ENCODE data around the gene RBMY1J. TPM values are rescaled to one million over a fixed set of nuclear protein-coding genes. Genes with fewer than 3 reads are reported as not detected.
"Not testable (repeated sequence)": the region's sequence is repeated elsewhere in the genome, so short reads cannot be mapped to it uniquely, and the experiment has no call there.

The RBMY1J gene
- total RNA-seq (2013): not detected
- polyA plus RNA-seq (not detected), polyA minus RNA-seq (not detected in 2 replicates), total RNA-seq (0 reads per million in 11 experiments)

DNA sequence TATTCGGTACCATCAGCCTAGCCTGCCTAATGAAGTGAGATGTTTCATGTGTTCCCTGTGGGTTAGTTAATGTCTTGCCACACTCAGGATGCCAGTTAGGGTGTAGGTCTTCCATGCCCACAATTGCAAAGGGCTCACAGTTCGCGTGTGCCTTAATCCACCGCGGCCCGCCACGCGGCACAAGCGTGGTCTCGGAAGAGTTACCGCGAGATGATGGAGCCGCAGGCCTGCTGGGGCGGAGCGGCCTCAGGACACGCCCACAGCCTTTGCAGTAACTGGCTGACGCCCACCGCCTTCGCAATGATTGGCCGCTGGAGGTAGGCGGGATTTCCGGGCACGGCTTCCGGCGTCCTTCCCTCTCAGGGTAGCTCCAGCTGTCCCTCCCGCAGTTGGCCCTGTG, at the start of gene RBMY1J:
Gene RBMY1J (plus strand): TSS at position 301 of the 400 bp plus-strand sequence. CDS start 2,038 bp downstream, outside the sequence.
- H3K36me3 ChIP-seq (replicated peaks in 1 of 2; ENCODE audit: control insufficient read depth in 1 of 2, insufficient read depth in 2 of 2, low read length in 2 of 2); H2AFZ ChIP-seq (ENCODE audit: insufficient read depth, low read depth, low read length, poor library complexity, severe bottlenecking); H3K4me1 ChIP-seq (ENCODE audit: control insufficient read depth in 1 of 2, insufficient read depth in 2 of 2, low read length in 2 of 2); H3K9me3 Mint-ChIP-seq; H3K9me3 ChIP-seq (replicated peaks in 1 of 2; ENCODE audit: control insufficient read depth in 1 of 2, insufficient read depth in 1 of 2, low read length in 2 of 2); H3K27me3 ChIP-seq (ENCODE audit: control insufficient read depth in 2 of 2, insufficient read depth in 2 of 2, low read length in 2 of 2); H3K4me3 ChIP-seq (replicated peaks in 1 of 3; ENCODE audit: low read depth in 2 of 3, low read length in 3 of 3); H3K27me3 Mint-ChIP-seq (ENCODE audit: low read depth in 3 of 3); H3K4me1 Mint-ChIP-seq; H4K20me1 ChIP-seq (ENCODE audit: insufficient read depth, low read length); H3K36me3 Mint-ChIP-seq; H3K27ac ChIP-seq (ENCODE audit: low read depth in 1 of 2, low read length in 2 of 2); intact Hi-C loops (cut with micrococcal nuclease); H3K27ac Mint-ChIP-seq; H3K4me3 Mint-ChIP-seq; H3K9ac ChIP-seq (ENCODE audit: insufficient read depth, low read length, poor library complexity, severe bottlenecking); H3K4me2 ChIP-seq (replicated peaks; ENCODE audit: extremely low read depth, low read length, poor library complexity, severe bottlenecking); DNase-seq; H3K79me2 ChIP-seq (ENCODE audit: insufficient read depth, low read length): not testable (repeated sequence)
- WGBS (ENCODE audit: insufficient coverage): no CpG with 5 or more reads among the region's 26 CpGs

- Mint-ChIP-seq H3K4me1 (no peaks in the 10 kb centered on the region), H3K9me3 (peaks cover 0 to 3% (median 0%) of the 10 kb centered on the region in 7 donors), H3K27me3 (ENCODE audit: low read depth in 3 of 3) (no peaks in the 10 kb centered on the region), H3K27ac (no peak overlapping the region), H3K36me3 (no peaks in the 10 kb centered on the region), H3K4me3 (no peak overlapping the region)
- H3K4me2 ChIP-seq (replicated peaks; ENCODE audit: extremely low read depth, low read length, poor library complexity, severe bottlenecking): no peak overlapping the region
- no peaks in the 10 kb centered on the region for H3K36me3 ChIP-seq (replicated peaks in 1 of 2; ENCODE audit: control insufficient read depth in 1 of 2, insufficient read depth in 2 of 2, low read length in 2 of 2)
- intact Hi-C loops (cut with micrococcal nuclease): no loop called here
- peaks cover 0 to 8% of the 10 kb centered on the region in 2 donors for H3K9me3 ChIP-seq (replicated peaks in 1 of 2; ENCODE audit: control insufficient read depth in 1 of 2, insufficient read depth in 1 of 2, low read length in 2 of 2)
- no peak overlapping the region for H3K4me3 ChIP-seq (replicated peaks in 1 of 3; ENCODE audit: low read depth in 2 of 3, low read length in 3 of 3)
- H3K27me3 ChIP-seq (ENCODE audit: control insufficient read depth in 2 of 2, insufficient read depth in 2 of 2, low read length in 2 of 2): no peaks in the 10 kb centered on the region
- WGBS (ENCODE audit: insufficient coverage): 100% methylated on average over 4 of the region's 14 CpGs
- H4K20me1 ChIP-seq (ENCODE audit: insufficient read depth, low read length): no peaks in the 10 kb centered on the region
- no peak overlapping the region for H2AFZ ChIP-seq (ENCODE audit: insufficient read depth, low read depth, low read length, poor library complexity, severe bottlenecking)
- TF ChIP-seq CTCF (IDR thresholded peaks at IDR 0.05): no peak
- no peak overlapping the region for H3K27ac ChIP-seq (ENCODE audit: low read depth in 1 of 2, low read length in 2 of 2)
- no peaks in the 10 kb centered on the region for H3K4me1 ChIP-seq (ENCODE audit: control insufficient read depth in 1 of 2, insufficient read depth in 2 of 2, low read length in 2 of 2)
- DNase-seq: no peak
- H3K79me2 ChIP-seq (ENCODE audit: insufficient read depth, low read length): no peaks in the 10 kb centered on the region
- H3K9ac ChIP-seq (ENCODE audit: insufficient read depth, low read length, poor library complexity, severe bottlenecking): no peak overlapping the region
These were observed 35.8 kb upstream of the RBMY1J start for GRCh38 chrY:22367416-22367815.

All from CD14-positive monocyte (primary cell).